Measurements from ENCODE around the gene PLCH2.

PLCH2 gene

DNA sequence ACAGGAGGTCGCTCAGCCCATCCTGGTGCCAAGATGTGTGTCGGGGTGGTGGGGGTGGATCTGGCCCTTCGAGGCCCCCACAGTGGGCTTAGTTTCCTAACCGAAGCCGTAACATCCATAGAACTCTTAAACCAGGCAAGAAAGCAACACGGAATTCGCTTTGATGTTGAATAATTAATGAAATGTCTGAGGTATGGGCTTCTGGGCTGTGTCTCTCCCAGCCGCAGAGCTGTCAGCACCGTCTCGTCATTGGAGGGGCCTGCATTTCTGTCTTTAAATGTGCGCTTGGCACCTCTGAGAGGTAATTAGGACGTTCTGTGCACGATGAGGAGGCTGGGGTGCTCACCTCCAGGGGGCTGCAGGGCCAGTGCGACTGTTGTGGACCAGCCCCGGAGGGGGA lies 13.3 kb upstream of the PLCH2 start:
- no peak for DNase-seq

DNA sequence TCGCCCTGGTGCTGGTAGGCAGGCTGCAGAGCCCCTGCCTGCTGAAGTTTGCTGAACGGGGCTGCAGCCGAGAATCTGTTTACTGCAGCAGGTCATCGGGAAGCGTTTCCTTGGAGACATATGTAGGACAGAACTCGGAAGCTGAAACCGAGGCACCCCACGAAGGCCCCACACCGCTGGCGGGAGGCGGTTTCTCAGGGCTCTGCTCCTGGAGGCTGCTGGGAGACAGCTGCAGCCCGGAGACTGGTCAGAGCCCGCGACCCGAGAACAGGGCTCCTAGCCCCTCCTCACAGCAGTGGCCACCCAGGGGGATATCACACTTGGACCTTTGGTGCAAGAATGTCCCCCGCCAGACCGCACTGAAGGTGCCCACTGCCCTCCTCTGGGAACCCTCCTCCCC lies 12.7 kb upstream of the PLCH2 start:
- no peak for DNase-seq

DNA sequence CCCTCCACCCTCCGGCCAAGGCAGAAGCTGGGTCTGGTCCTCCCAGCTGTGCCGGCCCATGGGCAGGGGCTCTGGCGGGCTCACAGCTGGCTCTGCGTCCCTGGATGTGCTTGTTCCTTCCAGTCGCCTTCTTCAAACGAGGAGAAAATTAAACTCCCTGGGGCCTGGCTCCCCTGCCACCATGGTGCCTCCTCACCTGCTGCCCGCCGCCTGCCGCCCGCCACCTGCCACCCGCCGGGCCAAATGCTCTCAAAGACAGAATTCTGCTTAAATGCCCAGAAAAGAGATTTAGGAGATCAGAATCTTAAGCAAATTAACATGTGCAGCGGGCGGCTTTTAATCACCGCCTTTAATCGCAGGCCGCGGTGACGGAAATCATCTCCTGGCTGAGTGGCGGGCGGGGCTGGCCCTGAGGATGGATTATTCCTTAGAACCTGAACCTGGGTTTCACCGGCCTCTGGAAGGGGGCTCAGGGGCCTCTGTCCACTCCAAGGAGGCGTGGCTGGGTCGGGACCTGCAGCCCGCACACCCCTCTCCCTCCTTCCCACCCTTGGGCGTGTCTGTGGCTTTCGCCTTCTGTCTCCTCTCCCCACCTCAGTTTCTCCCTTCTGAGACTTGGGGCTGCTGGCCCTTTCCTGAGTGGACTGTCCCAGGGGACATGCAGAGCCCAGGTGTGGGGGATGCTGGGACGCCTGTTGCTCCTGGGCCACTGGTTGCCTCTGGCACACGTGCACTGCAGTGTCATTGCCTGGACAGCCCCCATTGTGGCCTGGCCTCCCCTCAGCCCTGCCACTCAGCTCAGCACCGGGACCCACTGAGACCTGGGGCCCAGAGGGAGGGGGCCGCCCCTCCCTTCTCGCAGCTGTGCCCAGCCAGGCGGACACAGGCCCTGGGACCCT lies 10.5 kb upstream of the PLCH2 start:
- no peak for DNase-seq

DNA sequence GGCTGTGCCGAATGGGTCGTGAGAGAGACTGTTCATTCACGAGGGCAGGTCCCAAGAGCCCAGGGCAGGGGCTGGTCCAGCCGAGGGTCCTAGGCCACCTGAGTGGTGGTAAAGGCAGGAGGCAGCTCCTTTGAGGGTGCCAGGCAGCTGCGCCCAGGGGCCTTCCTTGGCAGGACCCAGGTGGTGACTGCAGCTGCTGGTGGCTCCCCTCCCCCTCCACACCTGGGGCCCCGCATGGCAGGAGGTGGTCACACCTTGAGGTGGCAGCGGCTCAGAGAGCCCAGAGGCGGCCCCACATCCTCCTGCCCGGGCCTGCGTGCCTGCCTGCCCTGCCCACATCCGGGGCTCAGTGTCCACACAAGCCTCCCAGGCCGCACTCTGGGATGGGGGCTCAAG lies 9.8 kb upstream of the PLCH2 start:
- DNase-seq, result no peak

DNA sequence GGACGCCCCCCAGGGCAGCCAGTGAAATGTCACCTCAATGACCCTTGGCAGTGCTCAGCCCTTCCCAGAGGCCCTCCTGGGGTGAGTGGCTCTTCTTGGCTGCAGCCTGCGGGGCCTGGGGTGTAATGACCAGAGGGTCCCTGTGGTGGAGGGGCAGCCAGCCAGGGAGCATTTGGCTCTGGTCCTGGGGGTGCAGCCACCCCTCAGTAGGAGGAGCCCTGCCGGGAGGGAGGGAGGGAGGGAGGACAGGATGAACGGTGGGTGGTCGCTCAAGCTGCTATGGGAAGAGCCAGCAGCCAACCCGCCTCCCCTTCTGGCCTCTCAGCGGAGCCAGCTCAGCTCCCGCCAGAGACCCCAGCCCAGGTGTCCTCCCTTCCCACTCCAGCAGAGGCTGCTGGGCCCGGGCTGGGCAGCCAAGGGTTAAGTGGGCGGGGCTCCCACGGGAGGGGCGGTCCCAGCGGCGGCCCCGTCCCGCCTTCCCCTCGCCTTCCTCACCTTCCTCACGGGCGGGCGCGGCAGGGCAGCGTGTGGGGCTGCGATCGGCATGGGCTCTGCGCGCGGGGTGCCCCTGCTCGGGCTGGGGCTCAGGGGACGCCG lies 9.0 kb upstream of the PLCH2 start:
- DNase-seq, result no peak

DNA sequence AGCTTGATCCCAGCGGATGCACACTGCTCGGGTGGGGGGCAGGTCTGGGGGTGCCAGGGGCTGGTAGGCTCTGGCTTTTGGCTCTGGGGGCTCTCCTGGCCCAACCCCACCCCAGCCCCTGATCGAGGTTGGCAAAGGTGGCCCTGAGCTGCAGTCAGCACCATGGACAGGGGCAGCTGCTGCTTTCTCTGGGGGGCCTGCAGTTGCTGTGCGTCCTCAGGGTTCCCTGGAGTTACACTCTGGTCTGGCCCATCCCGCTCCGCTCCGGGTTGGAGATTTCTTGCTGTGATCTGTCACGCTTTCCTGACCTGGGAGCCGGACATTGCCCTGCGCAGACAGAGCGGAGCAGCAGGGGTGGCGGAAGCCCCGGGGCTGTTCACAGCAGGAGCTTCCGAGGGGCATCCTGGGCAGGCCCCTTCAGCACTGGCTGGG lies 8.0 kb upstream of the PLCH2 start:
- DNase-seq, result peak; percentile 50

DNA sequence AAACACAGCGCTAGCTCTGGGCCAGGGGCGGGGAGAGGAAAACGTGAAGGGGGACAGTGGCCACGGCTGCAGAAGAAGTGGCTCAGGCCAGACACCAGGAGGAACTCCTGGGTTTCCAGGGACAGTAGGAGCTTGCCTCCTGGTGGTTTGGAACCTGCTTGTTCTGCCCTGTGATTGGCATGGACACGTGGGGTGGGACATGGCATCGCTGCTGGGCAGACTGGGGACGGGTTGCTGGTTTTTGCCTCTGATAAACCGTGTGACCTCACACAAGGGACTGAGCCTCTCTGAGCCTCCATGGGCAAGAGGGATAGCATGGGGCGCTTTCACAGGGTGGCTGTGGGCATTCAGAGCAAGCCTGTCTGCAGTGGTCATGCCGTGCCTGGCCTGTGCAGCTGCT lies 7.5 kb upstream of the PLCH2 start:
- no peak for DNase-seq

DNA sequence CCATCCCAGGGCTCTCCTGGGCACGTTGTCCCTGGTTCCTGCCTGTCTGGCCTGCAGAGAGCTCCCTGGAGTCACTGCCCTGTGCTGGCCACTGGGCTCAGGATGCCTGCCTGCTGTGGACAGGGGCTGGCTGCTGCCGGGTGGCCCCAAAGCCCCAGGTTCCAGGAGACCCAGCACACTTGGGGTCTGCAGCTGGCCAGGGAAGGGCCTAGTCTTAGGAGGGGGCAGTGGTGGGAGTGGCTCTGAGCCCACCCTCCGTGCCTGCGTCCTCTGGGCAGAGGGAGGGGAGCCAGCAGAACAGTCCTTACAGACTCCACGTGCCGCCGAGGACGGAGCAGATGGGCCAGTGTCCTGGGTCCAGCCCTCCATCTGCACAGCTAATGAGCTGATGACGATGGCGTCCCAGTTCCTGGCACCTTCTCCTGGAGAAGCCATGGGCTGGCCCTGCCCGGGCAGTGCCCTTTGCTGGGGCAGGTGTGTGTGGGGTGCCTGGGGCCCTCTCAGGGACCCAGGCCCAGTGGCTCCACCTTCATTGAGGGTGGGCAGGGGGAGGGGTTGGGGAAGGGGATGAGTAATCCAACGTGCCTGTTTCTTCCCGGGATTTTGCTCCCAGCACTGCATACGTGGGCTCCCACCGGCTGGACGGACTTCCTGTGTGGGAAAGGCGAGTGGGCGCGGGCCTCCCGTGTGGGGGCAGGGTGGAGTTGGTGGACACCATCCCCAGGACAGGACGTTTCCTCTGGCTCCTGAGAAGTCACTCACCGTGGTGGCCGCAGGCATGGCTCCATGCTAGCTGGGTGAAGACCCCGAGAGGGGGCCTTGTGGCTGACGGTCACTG lies 6.8 kb upstream of the PLCH2 start:
- no peak for DNase-seq

DNA sequence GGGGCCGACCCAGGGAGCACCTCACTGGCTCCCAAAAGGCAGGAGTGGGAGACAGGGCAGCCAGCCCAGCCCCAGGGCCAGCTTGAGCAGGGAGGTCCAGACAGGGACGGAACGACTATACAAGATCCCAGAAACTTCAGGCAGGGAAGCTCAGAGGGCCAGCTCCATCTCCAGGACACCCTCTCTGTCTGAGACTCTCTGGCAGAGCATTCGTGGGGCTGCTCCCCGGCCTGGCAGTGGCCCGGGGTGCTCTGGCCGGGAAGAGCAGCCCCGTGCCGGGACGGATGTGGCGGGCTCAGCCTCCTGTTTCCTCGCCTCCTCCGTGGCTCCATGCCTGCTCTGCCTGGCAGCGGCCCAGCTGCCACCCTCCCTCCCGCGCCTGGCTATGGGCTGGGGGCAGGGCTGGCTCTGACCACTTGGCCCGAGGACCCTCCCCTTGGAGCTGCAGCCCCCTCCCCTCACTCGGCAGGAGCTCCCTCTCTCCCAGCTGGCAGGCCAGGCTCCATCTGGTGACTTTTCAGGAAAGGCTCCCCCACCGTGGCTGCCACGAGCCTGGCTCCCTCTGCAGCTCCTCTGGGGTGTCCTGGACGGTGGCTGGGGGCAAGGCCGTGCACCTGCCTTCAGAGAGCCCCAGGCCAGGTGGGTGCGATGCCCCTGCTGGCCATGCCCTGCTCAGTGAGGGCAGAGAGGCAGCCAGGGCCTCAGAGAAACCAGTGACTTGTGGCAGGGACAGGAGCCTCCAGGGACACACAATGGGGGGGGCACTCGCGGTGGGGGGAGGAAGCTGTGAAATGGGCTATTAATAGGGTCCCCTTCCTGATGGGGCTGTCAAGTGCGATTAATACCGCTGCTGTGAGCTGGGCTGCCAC lies 5.6 kb upstream of the PLCH2 start:
- DNase-seq, result no peak

DNA sequence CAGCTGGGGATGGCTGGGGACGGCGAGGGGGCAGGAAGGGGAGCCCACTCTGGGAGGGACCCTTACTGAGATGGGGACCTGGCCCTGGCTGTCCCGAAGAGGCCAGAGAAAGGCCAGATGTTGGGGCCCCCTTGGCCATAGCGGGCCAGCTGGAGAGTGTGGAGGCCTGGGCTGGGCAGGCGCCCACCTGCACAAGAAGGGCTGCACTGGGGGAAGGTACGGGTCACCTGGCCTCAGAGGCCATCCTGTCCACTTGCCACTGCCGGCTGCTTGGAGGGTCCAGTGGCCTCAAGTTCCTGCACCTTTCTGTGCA lies 5.0 kb upstream of the PLCH2 start:
- DNase-seq, result no peak

DNA sequence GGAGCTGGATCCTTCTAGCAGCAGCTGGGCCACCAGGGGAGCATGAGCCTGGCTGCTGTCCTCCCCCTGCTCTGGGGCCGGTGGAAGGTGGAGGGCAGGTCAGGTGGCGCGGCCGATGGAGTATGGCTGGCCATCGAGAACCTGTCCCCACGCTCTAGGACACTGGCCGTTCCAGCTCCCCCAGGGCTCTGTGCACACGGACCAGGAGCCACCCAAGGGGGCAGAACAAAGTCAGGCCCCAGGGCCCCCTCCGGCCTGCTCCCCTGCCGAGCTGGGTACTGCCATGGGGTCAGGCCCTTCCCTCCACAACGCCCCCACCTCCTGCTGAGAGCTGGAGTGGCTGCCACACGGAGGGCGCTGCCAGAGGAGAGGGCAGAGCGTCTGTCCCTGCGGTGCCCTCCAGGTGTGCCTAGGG lies 4.5 kb upstream of the PLCH2 start:
- no peak for DNase-seq

DNA sequence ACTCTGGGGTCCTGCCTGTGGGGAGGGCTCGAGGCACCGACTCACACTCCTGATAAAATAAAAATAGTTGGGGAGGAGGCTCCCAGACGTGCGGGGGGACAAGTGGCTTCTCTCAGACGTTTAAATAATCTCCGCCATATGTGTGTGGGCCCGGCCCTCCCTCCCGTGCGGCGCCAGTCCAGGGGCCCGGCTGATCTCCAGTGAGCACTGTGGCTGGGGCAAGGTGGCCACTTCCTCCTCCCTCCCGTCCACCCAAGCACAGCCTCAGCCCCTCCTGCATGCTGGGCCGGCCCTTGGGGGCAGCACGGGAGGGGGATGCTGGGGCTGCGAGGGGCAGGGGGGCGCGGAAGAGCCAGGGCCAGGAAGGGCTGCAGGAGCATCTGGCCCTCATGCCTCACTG lies 4.0 kb upstream of the PLCH2 start:
- no peak for DNase-seq

DNA sequence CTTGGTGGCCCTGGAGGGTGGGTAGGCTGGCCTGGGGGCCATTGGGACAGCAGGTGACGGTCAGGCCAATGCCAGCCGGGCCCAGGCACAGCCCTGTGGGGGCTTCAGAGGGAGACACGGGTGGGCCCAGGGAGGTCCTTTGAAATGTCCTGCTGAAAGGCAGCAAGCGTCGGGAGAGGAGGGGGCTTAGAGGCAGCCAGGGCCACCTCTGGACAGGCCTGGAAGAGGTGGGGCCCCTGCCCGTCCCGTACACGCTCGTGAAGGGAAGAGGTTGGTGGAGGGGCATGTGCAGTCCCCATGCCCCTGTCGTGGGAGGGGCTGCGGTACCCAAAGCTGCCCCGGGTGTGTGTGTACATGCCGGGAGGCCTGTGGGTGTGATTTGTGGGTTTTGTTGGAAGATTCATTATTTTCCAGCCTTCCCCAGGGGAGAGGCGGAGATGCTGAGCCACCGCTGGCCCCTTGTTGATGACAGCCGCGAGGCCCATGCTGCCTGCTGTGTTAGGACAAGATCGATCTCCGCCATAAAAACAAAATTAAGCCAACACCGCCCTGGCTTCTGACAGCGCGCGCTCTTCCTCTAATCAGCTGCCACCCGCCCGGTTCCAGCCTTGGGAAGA lies 3.4 kb upstream of the PLCH2 start:
- no peak for DNase-seq

DNA sequence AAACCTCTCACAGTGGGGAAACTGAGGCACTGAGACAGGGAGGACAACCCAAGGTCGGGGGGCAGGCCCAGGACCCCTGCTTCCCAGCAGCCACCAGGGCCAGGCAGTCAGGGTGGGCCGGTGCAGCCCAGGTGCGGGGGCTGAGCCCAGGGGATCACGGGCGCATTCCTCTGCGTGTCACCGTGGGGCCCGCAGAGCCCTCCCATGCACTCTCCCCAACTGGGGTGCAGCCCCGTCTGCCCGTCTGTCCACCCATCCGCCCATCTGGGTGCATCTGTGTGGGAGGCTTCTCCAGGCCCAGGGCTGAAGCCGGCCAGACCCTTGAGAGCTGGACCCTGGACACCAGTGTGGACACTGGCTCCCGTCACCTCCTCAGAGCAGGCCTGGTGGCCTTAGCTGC lies 2.9 kb upstream of the PLCH2 start:
- DNase-seq, result no peak

DNA sequence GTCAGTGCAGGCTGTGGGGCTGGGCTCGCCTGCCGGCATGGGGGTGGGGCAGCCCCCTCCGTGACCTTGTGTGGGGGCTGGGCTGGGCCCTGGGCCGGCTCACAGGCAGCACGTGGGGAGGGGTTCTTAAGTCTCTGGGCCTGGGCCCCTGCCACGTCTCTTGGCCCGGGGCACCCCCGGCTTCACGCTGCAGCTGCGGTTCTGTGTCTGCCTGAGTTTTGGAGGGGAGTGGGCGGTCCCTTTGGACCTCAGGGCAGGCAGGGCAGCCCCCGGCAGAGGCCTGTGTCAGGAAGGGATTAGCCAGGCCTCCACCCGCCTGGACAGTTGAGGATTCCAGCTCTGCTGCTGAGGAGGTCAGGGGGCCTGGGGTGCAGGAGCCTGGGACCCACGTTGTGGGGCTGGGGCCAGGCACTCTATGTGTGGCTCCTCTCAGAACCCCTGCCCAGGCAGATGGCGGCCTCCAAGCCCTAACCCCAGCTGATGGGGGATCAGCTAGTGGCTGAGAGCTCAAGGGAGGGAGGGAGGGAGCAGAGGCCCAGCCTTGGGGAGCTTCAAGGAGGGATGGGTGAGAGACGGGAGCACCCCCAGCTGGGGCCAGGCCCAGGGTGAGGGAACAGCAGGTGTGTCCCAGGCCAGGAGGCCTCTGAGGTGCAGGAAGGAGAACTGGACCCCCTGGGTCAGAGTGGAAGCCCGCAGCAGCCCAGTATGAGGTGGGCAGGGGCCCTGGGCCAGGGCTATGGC lies 1.8 kb upstream of the PLCH2 start:
- DNase-seq, result no peak

DNA sequence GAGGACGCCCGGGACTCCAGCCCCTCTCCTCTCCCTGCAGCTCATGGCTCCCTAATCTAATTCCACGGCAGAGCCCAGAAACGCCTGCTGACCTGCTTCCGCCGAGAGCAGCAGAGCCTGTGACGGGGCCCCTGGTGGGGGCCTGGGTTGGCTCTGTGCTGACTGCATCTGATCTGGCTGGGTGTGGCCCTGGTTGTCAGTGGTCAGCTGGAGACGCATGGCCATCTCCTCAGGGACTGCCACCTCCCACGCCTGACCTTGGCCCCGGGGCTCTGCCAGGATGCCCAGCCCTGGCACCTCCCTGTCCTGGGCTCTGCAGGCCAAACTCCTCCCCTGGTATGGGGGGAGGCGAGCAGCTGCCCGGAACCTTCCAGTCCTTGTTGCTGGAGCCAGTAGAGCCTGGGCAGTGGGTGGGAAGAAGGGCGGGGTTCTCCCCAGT lies 1.1 kb upstream of the PLCH2 start:
- DNase-seq, result no peak

DNA sequence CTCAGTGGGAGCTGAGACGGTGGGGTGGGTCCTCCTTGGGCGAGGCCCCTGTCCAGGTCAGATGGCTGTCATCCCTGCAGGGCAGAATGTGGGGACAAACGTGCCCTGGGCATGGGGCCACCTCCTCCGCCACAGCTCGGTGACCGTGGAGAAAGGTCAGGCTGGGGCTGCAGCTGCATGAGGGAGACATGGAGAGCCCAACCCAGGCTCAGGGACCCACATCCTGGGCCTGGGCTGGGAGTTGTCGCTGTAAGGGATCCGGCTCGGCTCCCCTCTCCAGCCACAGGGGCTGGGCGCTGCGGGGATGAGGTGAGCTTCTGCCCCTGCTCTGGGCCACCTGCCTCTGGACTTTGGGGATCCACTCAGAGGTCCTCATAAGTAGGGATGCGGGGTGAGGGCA lies 518 bp upstream of the PLCH2 start:
- no peak for DNase-seq

DNA sequence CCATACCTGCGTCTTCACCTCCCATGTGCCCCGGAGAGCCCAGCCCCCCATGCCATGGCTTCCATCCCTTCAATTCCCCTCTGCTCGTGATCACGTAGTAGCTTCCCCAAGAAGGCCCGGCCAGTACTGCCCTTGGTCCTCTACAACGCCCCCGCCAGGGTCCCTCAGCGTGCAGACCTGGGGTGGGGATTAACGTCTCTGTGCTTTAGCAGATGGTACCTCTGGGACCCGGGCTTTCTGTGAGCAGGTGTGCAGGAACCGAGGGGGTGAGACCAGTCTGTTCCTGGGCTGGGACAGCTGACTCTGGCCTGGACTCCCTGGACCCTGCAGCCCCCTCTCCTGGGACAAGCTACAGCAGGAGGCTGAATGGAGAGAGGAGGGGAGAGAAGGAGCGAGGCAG lies 1.2 kb downstream of the PLCH2 start:
- DNase-seq, result no peak

DNA sequence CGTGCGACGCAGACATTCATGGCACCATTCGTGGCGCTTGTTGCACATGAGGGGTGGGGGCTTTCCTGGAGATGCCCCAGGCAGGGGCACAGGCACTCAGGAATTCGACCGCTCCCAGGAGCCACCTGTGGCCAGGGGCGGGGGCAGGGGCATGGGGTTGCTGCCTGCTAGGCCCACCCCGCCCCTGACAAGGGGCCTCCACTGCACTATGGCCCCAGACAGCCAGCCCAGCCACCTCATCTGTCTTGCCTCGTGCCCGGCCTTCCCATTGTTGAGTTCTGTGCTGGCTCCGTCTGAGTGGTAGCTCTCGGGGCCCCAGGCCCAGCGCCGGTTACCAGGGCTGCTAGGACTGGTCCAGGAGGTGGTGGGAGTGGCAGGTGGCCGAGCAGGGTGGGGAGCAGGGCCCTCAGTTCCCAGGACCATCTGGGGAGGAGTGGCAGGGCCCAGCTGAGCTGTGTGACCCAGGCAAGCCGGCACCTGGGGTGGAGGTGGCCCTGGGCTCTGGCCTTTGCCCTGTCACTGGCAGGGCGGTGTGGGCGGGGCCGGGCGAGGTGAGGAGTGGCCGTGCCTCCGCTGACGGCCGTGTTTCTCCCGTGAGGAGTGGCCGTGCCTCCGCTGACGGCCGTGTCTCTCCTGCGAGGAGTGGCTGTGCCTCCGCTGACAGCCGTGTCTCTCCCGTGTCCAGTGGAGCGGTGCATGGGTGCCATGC lies 1.9 kb downstream of the PLCH2 start:
- no peak for DNase-seq

DNA sequence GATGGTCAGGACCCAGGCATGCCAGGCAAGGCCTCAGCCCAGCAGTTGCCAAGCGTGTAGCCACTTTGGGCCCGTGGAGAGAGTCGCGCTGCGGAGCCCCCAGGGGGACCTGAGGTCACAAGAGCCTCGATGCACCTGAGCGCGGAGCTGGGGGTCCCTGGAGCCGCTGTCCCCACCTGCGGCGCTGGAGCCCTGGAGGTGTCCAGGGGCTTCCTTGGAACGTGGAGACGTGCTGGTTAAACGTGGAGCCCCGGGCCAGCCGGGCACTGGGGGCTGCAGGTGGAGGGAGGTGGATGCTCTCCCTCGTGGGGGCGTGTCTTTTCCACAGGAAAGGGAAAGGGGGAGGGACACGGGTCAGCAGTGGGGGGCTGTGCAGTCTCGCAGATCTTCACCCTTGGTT lies 3.1 kb downstream of the PLCH2 start:
- no peak for DNase-seq

DNA sequence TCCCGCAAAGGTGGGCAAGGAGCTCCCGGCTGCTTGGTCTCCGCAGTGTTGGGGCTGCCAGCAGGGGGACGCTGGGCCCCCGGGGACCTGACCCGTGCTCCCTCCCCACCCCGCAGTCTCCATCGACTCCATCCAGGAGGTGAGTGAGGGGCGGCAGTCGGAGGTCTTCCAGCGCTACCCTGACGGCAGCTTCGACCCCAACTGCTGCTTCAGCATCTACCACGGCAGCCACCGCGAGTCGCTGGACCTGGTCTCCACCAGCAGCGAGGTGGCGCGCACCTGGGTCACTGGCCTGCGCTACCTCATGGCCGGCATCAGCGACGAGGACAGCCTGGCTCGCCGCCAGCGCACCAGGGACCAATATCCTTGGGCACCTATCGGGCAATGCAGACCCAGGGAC lies 3.5 kb downstream of the PLCH2 start:
- no peak for DNase-seq
